ENCODE results near the gene AXDND1.
"Not testable (repeated sequence)": the region's sequence is repeated elsewhere in the genome, so short reads cannot be mapped to it uniquely, and the experiment has no call there.

GRCh38 chr1:179399399-179399798, 33.6 kb downstream of the AXDND1 start:
- TF ChIP-seq CTCF (IDR thresholded peaks at IDR 0.05; ENCODE audit: control extremely low read depth in 1 of 3, insufficient read depth in 1 of 3, low read depth in 1 of 3, low read length in 3 of 3); SP2 (IDR thresholded peaks at IDR 0.05; ENCODE audit: low read length); RFX5 (IDR thresholded peaks at IDR 0.05; ENCODE audit: borderline replicate concordance, low read depth, low read length): not testable (repeated sequence)
